NCI-H2227 treated with DMSO at 0.1 percent for 48 hours (cell line): ENCODE data around the gene PRICKLE3.

Experiments used
- DNase-seq: peaks from one replicate; lab custom pipeline; 2025; lab: John Stamatoyannopoulos, UW

Gene PRICKLE3

DNA sequence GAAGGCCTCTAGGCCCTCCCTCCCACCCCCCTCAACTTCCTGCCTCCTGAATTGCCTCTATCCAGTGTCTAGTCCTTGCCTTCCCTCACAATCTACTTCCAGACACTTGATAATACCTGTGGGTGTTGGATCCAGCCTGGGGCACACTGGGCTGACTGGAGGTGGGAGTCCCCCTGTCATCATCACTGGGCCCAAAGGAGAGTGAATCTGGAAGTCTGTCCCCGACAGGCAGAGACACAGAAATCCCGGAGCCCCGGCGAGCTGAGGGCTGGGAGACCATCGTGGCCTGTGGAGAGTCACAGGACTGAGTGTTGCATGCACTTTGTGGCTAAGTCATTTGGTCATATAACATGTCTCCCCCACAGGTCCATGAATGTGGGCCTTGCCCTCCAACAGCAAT is 22.2 kb upstream of the PRICKLE3 start:
- DNase-seq, result no peak

GRCh38 chrX:49206543-49206942 is 20.4 kb upstream of the PRICKLE3 start:
- DNase-seq, result no peak

DNA sequence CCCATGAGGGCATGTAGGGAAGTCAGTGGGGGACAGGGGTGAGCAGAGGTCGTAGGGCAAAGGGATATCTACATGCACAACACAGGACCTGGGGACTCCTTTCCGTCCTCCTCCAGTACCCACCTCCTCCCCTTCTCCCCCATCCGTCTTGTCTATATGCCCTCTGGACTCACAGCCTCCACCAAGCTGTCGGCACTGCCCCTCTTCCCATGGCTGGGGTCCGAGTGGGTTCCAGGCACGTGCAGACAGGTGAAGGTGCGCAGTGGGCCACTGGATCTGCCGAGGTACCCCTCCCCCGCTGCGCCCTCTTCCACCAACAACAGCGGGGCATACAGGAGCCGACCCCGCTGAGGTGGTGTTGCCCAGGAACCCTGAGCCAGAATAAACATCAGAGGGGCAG is 19.3 kb upstream of the PRICKLE3 start:
- no peak for DNase-seq

DNA sequence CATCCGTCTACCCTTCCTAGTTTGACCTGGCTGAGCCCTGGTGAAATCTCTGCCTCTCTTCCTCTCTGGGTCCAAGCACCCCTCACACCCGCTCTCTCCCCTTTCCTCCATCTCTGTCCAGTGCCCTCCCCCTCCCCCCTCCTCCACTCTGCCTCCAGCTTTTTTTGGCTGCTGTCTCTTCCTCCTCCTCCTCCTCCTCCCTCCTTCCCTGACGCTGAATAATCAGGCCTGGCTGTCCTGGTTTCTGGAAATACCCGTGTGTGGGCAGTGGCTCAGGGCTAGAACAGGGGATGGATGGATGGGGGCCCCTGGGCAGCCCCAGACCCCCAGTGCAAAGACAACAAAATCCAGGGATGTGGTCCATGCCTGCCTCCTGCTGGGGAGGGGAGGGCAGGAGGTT is 18.5 kb upstream of the PRICKLE3 start:
- DNase-seq, result no peak

DNA sequence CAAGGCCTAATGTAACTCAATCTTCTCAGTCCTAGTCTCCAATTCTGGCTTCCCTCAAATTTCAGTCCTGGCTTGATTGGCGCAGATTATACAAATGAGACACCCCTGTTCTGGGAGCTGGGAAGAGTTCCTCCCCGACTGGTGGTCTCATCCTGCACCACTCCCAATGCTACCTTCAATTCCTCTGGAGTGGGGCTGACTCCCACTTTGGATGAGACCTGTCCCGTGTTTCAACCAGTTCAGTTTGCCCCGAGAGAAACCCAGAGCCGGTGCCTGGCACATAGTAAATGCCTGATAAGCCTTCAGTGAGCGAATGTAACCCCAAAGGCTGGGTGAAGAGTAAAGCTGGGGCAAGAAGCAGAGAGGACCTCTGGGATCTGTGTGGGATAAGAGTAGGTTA is 17.8 kb upstream of the PRICKLE3 start:
- no peak for DNase-seq

DNA sequence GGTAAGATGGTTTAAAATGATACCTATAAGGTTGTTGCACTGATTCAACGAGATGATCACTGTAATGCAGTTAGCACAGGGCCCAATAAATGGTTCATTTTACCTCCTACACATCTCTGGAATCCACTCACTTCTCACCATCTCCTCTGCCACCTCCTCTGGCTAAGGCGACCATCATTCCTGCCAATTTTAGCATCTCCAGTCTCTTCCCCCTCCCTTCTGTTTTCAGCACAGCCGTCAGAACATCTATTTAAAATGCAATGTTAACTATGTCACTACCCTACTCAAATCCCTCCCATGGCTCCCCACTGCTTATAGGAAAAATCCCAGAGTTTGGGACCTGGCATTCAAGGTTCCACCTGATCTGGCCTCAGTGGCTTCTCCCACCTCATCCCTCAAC is 17.4 kb upstream of the PRICKLE3 start:
- no peak for DNase-seq

GRCh38 chrX:49202022-49202421 is 15.8 kb upstream of the PRICKLE3 start:
- DNase-seq, result no peak

GRCh38 chrX:49199906-49200771 is 14.0 kb upstream of the PRICKLE3 start, which contains the start of gene SYP:
SYP (minus strand) TSS chrX:49200193; CDS start chrX:49200186, 7 bp downstream.
- DNase-seq, result peak; percentile 91

- no peak for DNase-seq
These were observed 13.1 kb upstream of the PRICKLE3 start for GRCh38 chrX:49199315-49199595.

GRCh38 chrX:49198540-49199314 is 12.6 kb upstream of the PRICKLE3 start:
- no peak for DNase-seq

DNA sequence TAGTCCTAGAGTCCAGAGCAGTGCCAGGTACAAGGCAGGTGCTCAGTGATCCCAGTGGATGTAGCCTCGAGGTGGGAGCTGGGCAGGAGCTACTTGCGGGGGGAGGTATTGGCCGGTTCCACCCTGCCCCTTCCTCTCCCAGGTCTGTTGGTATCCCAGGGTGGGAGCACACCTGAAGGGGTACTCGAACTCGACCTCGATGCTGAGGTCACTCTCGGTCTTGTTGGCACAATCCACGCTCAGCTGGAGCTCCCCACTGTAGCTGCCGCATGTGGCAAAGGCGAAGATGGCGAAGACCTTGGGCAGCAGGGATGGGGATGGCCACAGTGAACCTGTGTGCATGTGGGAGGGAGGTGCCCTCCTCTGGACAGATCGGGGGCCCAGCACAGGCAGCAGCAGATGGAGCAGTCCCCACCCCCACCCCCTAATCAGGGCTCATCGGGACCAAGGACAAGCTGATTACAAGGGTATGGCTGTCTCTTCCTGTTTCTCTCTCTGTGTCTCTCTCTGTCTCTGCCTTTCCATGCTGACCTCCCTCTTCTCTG is 11.4 kb upstream of the PRICKLE3 start:
- DNase-seq, result no peak

DNA sequence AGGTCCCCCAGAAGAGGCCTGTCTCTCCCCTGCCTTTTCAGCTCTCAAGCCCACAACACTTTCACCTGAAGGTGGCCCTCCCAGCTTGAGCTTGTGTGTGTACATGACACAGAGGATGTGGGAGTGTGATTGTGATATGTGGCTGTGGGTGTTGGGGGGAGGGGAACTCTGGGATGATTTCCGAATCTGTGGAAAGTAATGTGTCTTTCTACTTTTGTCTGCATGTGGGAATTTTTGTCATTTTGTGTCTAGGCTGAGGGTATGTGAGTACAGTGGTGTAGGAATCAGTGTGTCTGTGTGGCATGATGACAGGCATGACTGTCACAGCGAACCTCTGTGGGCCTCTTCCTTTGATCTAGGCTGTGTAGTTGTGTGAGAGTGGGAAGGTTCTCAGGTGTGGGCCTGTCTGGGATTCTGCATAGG is 7.4 kb upstream of the PRICKLE3 start:
- DNase-seq, result no peak

- peak; percentile 31 for DNase-seq
These were observed 6.7 kb upstream of the PRICKLE3 start for GRCh38 chrX:49192722-49193328.

- peak; percentile 56 for DNase-seq
These were observed 5.4 kb upstream of the PRICKLE3 start for GRCh38 chrX:49191574-49192011.

- DNase-seq, result peak; percentile 99
These were observed 4.8 kb upstream of the PRICKLE3 start for GRCh38 chrX:49190821-49191573.

GRCh38 chrX:49189606-49190005 is 3.4 kb upstream of the PRICKLE3 start:
- no peak for DNase-seq

DNA sequence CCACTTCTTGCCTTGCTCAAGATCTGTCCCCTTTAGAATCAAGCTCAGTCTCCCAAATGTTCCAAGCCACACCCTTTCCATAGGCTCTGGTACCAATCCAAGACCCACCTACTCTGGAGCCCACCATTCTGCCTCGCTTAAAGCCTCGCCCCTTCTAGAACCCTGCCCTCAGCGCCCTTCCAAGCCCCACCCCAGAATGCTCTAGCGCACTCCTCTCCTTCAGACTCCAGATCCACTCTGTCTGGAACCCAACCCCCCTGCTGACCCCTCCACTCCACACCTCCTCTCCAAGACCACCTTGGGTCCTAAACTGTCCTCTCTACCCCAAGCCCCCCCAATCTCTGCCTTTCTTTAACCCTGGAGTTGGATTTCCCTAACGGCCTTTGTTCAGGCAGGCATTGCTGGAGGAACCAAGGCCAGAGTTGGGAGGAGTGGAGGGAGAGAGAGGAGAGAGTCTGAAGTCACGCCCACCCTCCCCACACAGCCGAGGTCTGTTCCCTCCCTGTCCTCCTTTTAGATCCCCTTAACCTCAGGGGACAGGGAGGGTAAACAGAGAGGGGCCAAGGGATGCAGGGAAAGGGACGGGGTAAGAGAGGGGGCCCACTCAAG is 2.4 kb upstream of the PRICKLE3 start:
- DNase-seq, result no peak

DNA sequence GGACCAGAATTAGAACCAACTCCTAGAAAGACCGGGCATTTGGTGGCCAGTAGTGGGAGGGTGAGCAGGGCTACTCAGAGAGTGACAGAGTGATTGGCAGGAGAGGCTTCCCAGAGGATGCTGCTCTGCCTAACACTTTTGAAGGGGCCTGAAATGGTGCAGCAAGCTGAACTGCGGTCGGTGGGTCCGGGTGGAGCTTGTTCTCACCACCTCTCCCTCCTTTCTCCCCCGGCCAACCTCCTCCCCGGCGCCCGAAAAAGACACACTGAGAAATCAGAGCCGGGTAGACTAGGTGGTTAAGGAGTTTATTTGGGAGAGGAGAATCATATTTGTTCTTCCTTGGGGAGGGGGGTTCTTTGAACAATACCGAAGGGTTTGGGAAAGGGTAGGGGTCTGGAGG is 1.4 kb upstream of the PRICKLE3 start:
- DNase-seq, result no peak

GRCh38 chrX:49187028-49187394 is 838 bp upstream of the PRICKLE3 start:
- DNase-seq, result no peak

DNA sequence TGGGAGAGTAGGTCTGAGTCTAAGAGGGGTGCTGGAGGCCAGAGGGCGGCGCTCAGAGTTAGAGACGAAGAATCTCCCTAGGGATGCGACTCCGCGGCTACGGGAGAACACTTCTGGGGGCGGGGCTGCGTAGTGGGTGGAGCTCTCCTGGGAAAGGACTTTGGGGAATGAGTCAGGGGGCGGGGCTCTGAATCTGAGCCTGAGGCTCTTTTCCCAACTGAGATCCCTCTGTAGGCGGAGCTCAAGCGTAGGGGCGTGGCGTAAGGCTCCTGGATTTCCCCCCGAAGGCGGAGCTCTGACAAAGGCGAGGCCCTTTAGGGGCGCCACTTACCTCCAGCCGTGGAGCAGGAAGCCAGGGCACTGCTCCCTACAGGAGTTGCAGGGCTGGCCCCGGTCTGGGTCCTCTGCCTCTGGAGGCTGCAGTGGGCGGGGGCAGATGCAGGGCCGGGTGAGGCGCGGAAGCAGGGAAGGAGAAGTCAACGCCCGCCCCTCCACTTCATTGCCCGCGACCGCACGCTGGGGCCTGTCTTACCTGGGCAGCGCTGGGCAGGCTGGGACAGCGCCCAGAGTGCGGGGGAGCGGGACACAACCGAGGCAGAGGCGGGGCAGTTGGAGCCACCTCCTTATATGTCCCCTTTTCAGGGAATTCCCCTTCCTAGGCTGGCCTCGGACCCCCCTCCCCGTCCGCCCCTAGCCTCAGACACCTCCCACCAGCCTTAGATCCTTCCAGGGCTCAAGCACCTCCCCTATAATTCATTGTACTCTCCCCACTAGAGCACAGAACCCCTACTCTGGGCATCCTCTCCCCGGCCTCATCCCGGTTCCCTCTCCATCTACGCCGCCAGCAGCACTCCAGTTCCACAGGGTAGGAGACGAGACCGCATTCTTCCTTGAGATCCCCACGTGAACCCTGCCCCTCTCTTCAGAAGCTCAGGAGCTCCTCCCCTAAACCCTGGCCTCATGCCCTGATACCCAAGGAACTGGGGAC is 1.6 kb downstream of the PRICKLE3 start:
- peak; percentile 32 for DNase-seq
